Activated CD4-positive, alpha-beta T cell treated with anti-CD3 and anti-CD28 coated beads, Interleukin-2, amount 50 U/mL, for 1 hour (primary cell): ENCODE results near the gene WNK2.
"Not testable (repeated sequence)": the region's sequence is repeated elsewhere in the genome, so short reads cannot be mapped to it uniquely, and the experiment has no call there.

Experiments
- DNase-seq: peaks from one replicate; pipeline ENCODE4 v3.0.0-alpha.2; 2020

Gene WNK2

GRCh38 chr9:93343663-93344062 is 159.7 kb downstream of the WNK2 start:
- no peak for DNase-seq

- no peak for DNase-seq
Measured at GRCh38 chr9:93345643-93346230, 161.8 kb downstream of the WNK2 start.

GRCh38 chr9:93346231-93347112 is 162.5 kb downstream of the WNK2 start:
- no peak for DNase-seq

- not testable (repeated sequence) for DNase-seq
Measured at GRCh38 chr9:93347371-93347975, 163.5 kb downstream of the WNK2 start.

GRCh38 chr9:93353413-93354310 is 169.7 kb downstream of the WNK2 start:
- not testable (repeated sequence) for DNase-seq

GRCh38 chr9:93354451-93354850 is 170.5 kb downstream of the WNK2 start:
- DNase-seq, result no peak

- no peak for DNase-seq
Measured at GRCh38 chr9:93355827-93356226, 171.9 kb downstream of the WNK2 start.

GRCh38 chr9:93357649-93358048 is 173.7 kb downstream of the WNK2 start:
- DNase-seq, result no peak

- not testable (repeated sequence) for DNase-seq
Measured at GRCh38 chr9:93359907-93360306, 176.0 kb downstream of the WNK2 start.

GRCh38 chr9:93361995-93362394 is 178.1 kb downstream of the WNK2 start:
- DNase-seq, result no peak

- DNase-seq, result no peak
Measured at GRCh38 chr9:93364734-93365426, 180.9 kb downstream of the WNK2 start.

GRCh38 chr9:93365427-93366118 is 181.6 kb downstream of the WNK2 start:
- DNase-seq, result no peak

- no peak for DNase-seq
Measured at GRCh38 chr9:93366119-93366447, 182.1 kb downstream of the WNK2 start.

- not testable (repeated sequence) for DNase-seq
Measured at GRCh38 chr9:93366486-93366885, 182.5 kb downstream of the WNK2 start.

- DNase-seq, result no peak
Measured at GRCh38 chr9:93368437-93368836, 184.5 kb downstream of the WNK2 start.

- no peak for DNase-seq
Measured at GRCh38 chr9:93369686-93370085, 185.7 kb downstream of the WNK2 start.
